Loucy (cell line): ENCODE measurements around the gene KIAA0930.

Experiments used
- H2AFZ ChIP-seq: fragments of 200-600 bp; sonication (generic); 2 replicates; pipeline ENCODE4 v1.6.0; 2016; ENCODE audit warnings: antibody characterized with exemption, mild to moderate bottlenecking, low read length, moderate library complexity
- H3F3A ChIP-seq: fragments of 200-600 bp; 2 replicates; pipeline ENCODE4 v1.6.0; 2016; ENCODE audit warnings: antibody characterized with exemption, low read depth, mild to moderate bottlenecking
- H3K27me3 ChIP-seq: fragments of 200-600 bp; sonication (generic); 2 replicates; pipeline ENCODE4 v1.6.1; 2014; ENCODE audit warnings: low read length, mild to moderate bottlenecking; ENCODE audit not compliant: insufficient read depth, poor library complexity, severe bottlenecking
- H3K36me3 ChIP-seq: fragments of 200-600 bp; sonication (generic); 2 replicates; pipeline ENCODE4 v1.6.1; 2016; ENCODE audit warnings: low read length; ENCODE audit not compliant: insufficient read depth
- H3K4me1 ChIP-seq: fragments of 200-600 bp; sonication (generic); 2 replicates; pipeline ENCODE4 v1.5.1; 2014; ENCODE audit warnings: low read length, mild to moderate bottlenecking; ENCODE audit not compliant: insufficient read depth, poor library complexity, severe bottlenecking
- H3K4me2 ChIP-seq: fragments of 200-600 bp; sonication (generic); 2 replicates; pipeline ENCODE4 v1.6.0; 2014; ENCODE audit warnings: antibody characterized with exemption, low read length, low read depth, mild to moderate bottlenecking; ENCODE audit not compliant: poor library complexity, severe bottlenecking
- H3K4me3 ChIP-seq: fragments of 200-600 bp; sonication (generic); 2 replicates; pipeline ENCODE4 v1.5.1; 2014; ENCODE audit warnings: low read length, mild to moderate bottlenecking, mixed read lengths; ENCODE audit not compliant: poor library complexity, severe bottlenecking
- H3K79me2 ChIP-seq: fragments of 200-600 bp; sonication (generic); 2 replicates; pipeline ENCODE4 v1.6.1; 2014; ENCODE audit warnings: low read length; ENCODE audit not compliant: insufficient read depth
- H3K9ac ChIP-seq: fragments of 200-600 bp; sonication (generic); 2 replicates; pipeline ENCODE4 v1.6.0; 2014; ENCODE audit warnings: mild to moderate bottlenecking, low read depth, low read length, moderate library complexity; ENCODE audit not compliant: poor library complexity, severe bottlenecking
- H3K9me2 ChIP-seq: fragments of 200-600 bp; sonication (generic); replicated peaks from 2 replicates; pipeline ENCODE4 v1.6.1; 2016; ENCODE audit warnings: low read depth, low read length, mixed read lengths
- H3K9me3 ChIP-seq: fragments of 200-600 bp; sonication (generic); 2 replicates; pipeline ENCODE4 v1.6.1; 2014; ENCODE audit warnings: mild to moderate bottlenecking, antibody characterized with exemption, low read length, low read depth; ENCODE audit not compliant: insufficient read depth
- H4K20me1 ChIP-seq: fragments of 200-600 bp; sonication (generic); 2 replicates; pipeline ENCODE4 v1.6.0; 2014; ENCODE audit warnings: antibody characterized with exemption, low read length, mild to moderate bottlenecking; ENCODE audit not compliant: insufficient read depth, poor library complexity, severe bottlenecking
- EZH2phosphoT487 ChIP-seq: fragments of 200-600 bp; IDR thresholded peaks from 2 replicates; pipeline ENCODE4 v1.6.1; 2018; ENCODE audit warnings: antibody characterized with exemption, mild to moderate bottlenecking, moderate library complexity, borderline replicate concordance
- TF ChIP-seq, protein P1 (sequence below): fragments of 200-600 bp; sonication (generic); conservative IDR thresholded peaks from 2 replicates; pipeline ENCODE4 v1.5.1; 2014; ENCODE audit warnings: mild to moderate bottlenecking, antibody characterized with exemption, low read length

KIAA0930 gene

DNA sequence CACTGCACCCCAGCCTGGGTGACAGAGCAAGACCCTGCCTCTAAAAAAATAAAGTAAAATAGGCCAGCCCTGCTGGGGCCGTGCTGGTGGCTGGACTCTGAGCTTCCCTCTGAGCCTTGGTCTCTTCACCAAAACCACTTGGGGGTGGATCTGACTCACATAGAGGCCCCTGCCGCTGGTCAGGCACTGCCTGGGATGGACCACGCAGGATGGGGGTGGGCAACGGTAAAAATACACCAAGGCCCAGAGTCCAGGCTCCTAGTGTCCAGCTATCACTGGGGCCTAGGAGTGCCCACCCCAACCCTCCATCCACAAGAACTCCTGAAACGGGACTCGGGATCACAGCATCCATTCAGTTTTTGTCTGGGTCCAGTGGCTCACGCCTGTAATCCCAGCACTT is 31.8 kb upstream of the KIAA0930 start:
- Histone ChIP-seq H3K79me2 (no peaks in the 10 kb centered on the region), H3K4me3 (no peak overlapping the region), H2AFZ (no peak overlapping the region), H3K27me3 (no peaks in the 10 kb centered on the region), H3K9ac (no peak overlapping the region), H3K9me3 (no peaks in the 10 kb centered on the region), H3K9me2 (no peaks in the 10 kb centered on the region), H3K4me2 (no peak overlapping the region), H3K4me1 (peaks cover 8% of the 10 kb centered on the region), H3K36me3 (no peaks in the 10 kb centered on the region), H3F3A (no peaks in the 10 kb centered on the region), H4K20me1 (no peaks in the 10 kb centered on the region)
- no peak for TF ChIP-seq EZH2phosphoT487
- TF ChIP-seq, protein P1, sequence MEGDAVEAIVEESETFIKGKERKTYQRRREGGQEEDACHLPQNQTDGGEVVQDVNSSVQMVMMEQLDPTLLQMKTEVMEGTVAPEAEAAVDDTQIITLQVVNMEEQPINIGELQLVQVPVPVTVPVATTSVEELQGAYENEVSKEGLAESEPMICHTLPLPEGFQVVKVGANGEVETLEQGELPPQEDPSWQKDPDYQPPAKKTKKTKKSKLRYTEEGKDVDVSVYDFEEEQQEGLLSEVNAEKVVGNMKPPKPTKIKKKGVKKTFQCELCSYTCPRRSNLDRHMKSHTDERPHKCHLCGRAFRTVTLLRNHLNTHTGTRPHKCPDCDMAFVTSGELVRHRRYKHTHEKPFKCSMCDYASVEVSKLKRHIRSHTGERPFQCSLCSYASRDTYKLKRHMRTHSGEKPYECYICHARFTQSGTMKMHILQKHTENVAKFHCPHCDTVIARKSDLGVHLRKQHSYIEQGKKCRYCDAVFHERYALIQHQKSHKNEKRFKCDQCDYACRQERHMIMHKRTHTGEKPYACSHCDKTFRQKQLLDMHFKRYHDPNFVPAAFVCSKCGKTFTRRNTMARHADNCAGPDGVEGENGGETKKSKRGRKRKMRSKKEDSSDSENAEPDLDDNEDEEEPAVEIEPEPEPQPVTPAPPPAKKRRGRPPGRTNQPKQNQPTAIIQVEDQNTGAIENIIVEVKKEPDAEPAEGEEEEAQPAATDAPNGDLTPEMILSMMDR: no peak

DNA sequence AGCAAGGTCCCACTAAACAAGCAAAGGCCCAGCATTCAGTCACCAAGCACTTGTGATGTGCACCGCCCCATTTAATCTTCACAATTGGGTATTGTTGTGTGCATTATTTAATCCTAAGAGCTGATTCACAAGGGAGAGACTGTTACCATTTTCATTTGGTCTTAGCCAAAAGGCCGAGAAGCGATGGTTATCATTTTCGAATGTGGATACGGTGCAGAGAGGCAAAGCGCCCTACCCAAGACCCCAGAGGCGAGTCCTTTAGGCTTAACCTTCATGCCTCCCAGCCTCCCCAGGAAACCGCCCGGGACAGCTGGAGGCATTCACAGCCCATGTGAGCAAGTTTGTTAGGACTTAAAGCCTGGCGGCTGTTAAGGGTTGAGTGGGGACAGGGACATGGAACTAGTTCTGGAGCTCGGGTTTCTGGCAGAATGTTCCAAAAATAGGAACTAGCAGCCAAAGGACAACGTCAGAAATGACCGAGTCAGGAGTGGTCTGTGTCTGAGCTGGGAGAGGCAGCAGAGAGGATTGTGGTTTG is 31.0 kb upstream of the KIAA0930 start:
- H3K79me2 ChIP-seq: no peaks in the 10 kb centered on the region
- no peaks in the 10 kb centered on the region for H4K20me1 ChIP-seq
- peaks cover 8% of the 10 kb centered on the region for H3K4me1 ChIP-seq
- H3K9ac ChIP-seq: no peak overlapping the region
- H3K27me3 ChIP-seq: no peaks in the 10 kb centered on the region
- H3K4me2 ChIP-seq: no peak overlapping the region
- H2AFZ ChIP-seq: no peak overlapping the region
- no peak overlapping the region for H3K4me3 ChIP-seq
- no peak for TF ChIP-seq EZH2phosphoT487
- TF ChIP-seq, protein P1: no peak
- no peaks in the 10 kb centered on the region for H3K36me3 ChIP-seq
- H3K9me2 ChIP-seq: no peaks in the 10 kb centered on the region
- no peaks in the 10 kb centered on the region for H3K9me3 ChIP-seq
- H3F3A ChIP-seq: no peaks in the 10 kb centered on the region

DNA sequence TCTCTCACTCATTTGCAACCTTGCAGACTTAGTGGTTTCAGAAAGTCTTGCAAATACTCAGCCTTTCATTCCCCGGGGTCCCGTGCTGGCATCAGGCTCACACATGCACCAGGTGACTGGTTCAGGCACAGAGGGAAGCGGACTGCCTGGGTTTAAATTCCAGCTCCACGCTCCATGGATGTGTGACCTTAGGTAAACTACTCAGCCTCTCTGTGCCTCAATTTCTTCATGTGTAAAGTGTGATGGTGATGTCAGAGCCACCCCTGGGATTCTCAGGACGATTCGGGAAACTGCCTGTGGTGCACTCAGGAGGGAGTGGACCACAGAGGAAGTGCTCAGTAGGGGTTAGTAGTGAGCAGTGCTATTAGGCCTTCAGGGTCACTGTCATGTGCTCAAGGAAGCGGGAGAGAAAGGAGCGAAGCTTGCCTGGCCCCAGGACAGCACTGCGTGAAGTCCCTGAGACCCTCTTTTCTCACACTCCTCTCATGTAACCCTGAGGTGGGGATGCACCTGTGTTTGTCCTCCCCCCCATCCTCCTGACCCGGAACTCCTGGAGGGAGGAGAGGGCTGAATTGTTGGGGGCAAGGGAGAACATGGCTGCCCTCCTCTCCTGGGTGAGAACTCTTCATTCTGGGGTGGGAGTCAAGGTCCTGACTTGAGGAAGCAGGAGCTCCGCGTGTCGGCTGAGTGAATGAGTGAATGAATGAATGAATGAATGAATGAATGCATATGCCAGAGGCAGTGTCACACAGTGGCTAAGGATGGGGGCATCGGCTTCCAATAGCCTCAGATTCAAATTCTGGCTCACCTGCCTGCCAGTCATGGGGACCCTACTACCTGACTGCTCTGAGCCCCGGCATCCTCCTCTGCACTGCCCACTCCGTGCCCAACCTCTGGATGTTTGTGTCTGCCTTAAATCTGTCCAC is 29.7 kb upstream of the KIAA0930 start:
- Histone ChIP-seq H4K20me1 (no peaks in the 10 kb centered on the region), H3K4me1 (peaks cover 8% of the 10 kb centered on the region), H3K79me2 (no peaks in the 10 kb centered on the region), H2AFZ (no peak overlapping the region), H3K9ac (no peak overlapping the region), H3K36me3 (no peaks in the 10 kb centered on the region), H3K27me3 (no peaks in the 10 kb centered on the region), H3K4me2 (no peak overlapping the region), H3K9me3 (no peaks in the 10 kb centered on the region), H3F3A (no peaks in the 10 kb centered on the region), H3K9me2 (no peaks in the 10 kb centered on the region), H3K4me3 (no peak overlapping the region)
- TF ChIP-seq, protein P1: no peak
- TF ChIP-seq EZH2phosphoT487: no peak
